Colonic mucosa (tissue), 4 donors: ENCODE data around the gene PALD1. TPM values are rescaled to one million over a fixed set of nuclear protein-coding genes. Genes with fewer than 3 reads are reported as not detected.

Experiments used
- DNase-seq: peaks from one replicate; pipeline ENCODE4 v3.0.0-alpha.2; 2020
- H3K27ac ChIP-seq: fragments of 200-600 bp; one replicate; pipeline ENCODE4 v1.8.0; 2021
- H3K27me3 ChIP-seq: fragments of 200-600 bp; one replicate; pipeline ENCODE4 v1.8.0; 2021
- H3K36me3 ChIP-seq: fragments of 200-600 bp; one replicate; pipeline ENCODE4 v1.8.0; 2021
- H3K4me1 ChIP-seq: fragments of 200-600 bp; one replicate; pipeline ENCODE4 v1.8.0; 2021; ENCODE audit warnings: mild to moderate bottlenecking
- H3K4me3 ChIP-seq: fragments of 200-600 bp; one replicate; pipeline ENCODE4 v1.8.0; 2021
- H3K9ac ChIP-seq, 2 donors: one replicate each; pipeline ENCODE4 v1.7.0; 2013; ENCODE audit warnings: control low read depth in 2 of 2, low read depth in 2 of 2, low read length in 2 of 2
- H3K9me3 ChIP-seq: fragments of 200-600 bp; one replicate; pipeline ENCODE4 v1.8.0; 2021
- CTCF ChIP-seq: fragments of 200-600 bp; IDR thresholded peaks from one replicate; pipeline ENCODE4 v1.8.0; 2022; ENCODE audit warnings: antibody characterized with exemption, mild to moderate bottlenecking
- intact Hi-C: fragments of 100-400 bp; cut with DNase I; formaldehyde crosslinking; loops from one replicate; pipeline ENCODE4 v1.14.1; 2022
- total RNA-seq, 2 donors: library from RNA; stranded (reverse); fragmentation: NEBNext Ultra II Directional in 1 of 2; extraction: Animal tissue kit (Norgen Biotek cat#: 25700) in 1 of 2; gene quantifications; one replicate each; pipeline ENCODE4 v1.2.1, GENCODE V29; 2021
- donor health status: healthy.
- donor health status: DM: no; HTN: no; CAD: no.
- donor health status: DM: no; HTN: no; CAD: no.

Gene PALD1
- total RNA-seq, 2 donors from 2014 or later: 1.3 to 2.5 TPM

GRCh38 chr10:70561558-70561957 lies 83.0 kb downstream of the PALD1 start:
- Histone ChIP-seq H3K27ac (no peak overlapping the region), H3K27me3 (no peaks in the 10 kb centered on the region), H3K4me1 (no peaks in the 10 kb centered on the region), H3K36me3 (no peaks in the 10 kb centered on the region), H3K4me3 (no peak overlapping the region), H3K9ac (no peak overlapping the region), H3K9me3 (no peaks in the 10 kb centered on the region)
- TF ChIP-seq CTCF: no peak
- no peak for DNase-seq
- intact Hi-C loops: no loop called here

GRCh38 chr10:70562036-70562755 lies 83.6 kb downstream of the PALD1 start:
- H3K27ac ChIP-seq: no peak overlapping the region
- no peaks in the 10 kb centered on the region for H3K4me1 ChIP-seq
- DNase-seq: no peak
- H3K9ac ChIP-seq: no peak overlapping the region
- no peak overlapping the region for H3K4me3 ChIP-seq
- no peaks in the 10 kb centered on the region for H3K9me3 ChIP-seq
- TF ChIP-seq CTCF: no peak
- H3K36me3 ChIP-seq: no peaks in the 10 kb centered on the region
- H3K27me3 ChIP-seq: no peaks in the 10 kb centered on the region
- intact Hi-C loops: no loop called here

- Histone ChIP-seq H3K9me3 (no peaks in the 10 kb centered on the region), H3K4me1 (no peaks in the 10 kb centered on the region), H3K27ac (no peak overlapping the region), H3K27me3 (no peaks in the 10 kb centered on the region), H3K4me3 (no peak overlapping the region), H3K36me3 (no peaks in the 10 kb centered on the region), H3K9ac (no peak overlapping the region)
- DNase-seq: no peak
- intact Hi-C loops: no loop called here
- TF ChIP-seq CTCF: no peak
Observed at GRCh38 chr10:70563230-70563629, 84.7 kb downstream of the PALD1 start.

- no peaks in the 10 kb centered on the region for H3K9me3 ChIP-seq
- H3K27ac ChIP-seq: no peak overlapping the region
- DNase-seq: no peak
- no peak overlapping the region for H3K4me3 ChIP-seq
- intact Hi-C loops: no loop called here
- no peaks in the 10 kb centered on the region for H3K27me3 ChIP-seq
- TF ChIP-seq CTCF: no peak
- H3K4me1 ChIP-seq: no peaks in the 10 kb centered on the region
- no peaks in the 10 kb centered on the region for H3K36me3 ChIP-seq
- no peak overlapping the region for H3K9ac ChIP-seq
Observed at GRCh38 chr10:70564113-70564725, 85.7 kb downstream of the PALD1 start.

GRCh38 chr10:70564901-70565351 lies 86.4 kb downstream of the PALD1 start:
- no peak overlapping the region for H3K9ac ChIP-seq
- no peaks in the 10 kb centered on the region for H3K27me3 ChIP-seq
- no peaks in the 10 kb centered on the region for H3K9me3 ChIP-seq
- no peak for DNase-seq
- no peak overlapping the region for H3K27ac ChIP-seq
- intact Hi-C loops: no loop called here
- no peak for TF ChIP-seq CTCF
- no peak overlapping the region for H3K4me3 ChIP-seq
- H3K36me3 ChIP-seq: no peaks in the 10 kb centered on the region
- no peaks in the 10 kb centered on the region for H3K4me1 ChIP-seq
